Keratinocyte (primary cell): ENCODE results near the gene VEZT. TPM values are rescaled to one million over a fixed set of nuclear protein-coding genes. Genes with fewer than 3 reads are reported as not detected.
"Not testable (repeated sequence)": the region's sequence is repeated elsewhere in the genome, so short reads cannot be mapped to it uniquely, and the experiment has no call there.

ENCODE experiments used
- DNase-seq: peaks from one replicate; pipeline ENCODE4 v3.0.0-alpha.2; 2011; ENCODE audit warnings: low read depth, missing footprints, low spot score
- FAIRE-seq: peaks from 2 replicates; lab custom pipeline; 2011; peaks lifted over from hg19 to GRCh38; lab: Jason Lieb, UNC
- H2AFZ ChIP-seq: 2 replicates; pipeline ENCODE4 v1.6.0; 2012; ENCODE audit warnings: low read length, control low read depth, inconsistent platforms; ENCODE audit not compliant: control insufficient read depth
- H3K27ac ChIP-seq: 2 replicates; pipeline ENCODE4 v1.5.1; 2011; ENCODE audit warnings: low read length; ENCODE audit not compliant: control insufficient read depth, insufficient read depth
- H3K27me3 ChIP-seq: 3 replicates; pipeline ENCODE4 v1.6.0; 2011; ENCODE audit warnings: low read length; ENCODE audit not compliant: control insufficient read depth, insufficient read depth; ENCODE audit errors: extremely low read depth
- H3K36me3 ChIP-seq, 2 experiments: 2 replicates in 1 of 2; 3 replicates in 1 of 2; pipeline ENCODE4 v1.5.1; 2011; ENCODE audit warnings: low read length in 2 of 2, mild to moderate bottlenecking in 1 of 2; ENCODE audit not compliant: control insufficient read depth in 2 of 2, insufficient read depth in 2 of 2; ENCODE audit errors: extremely low read depth in 1 of 2
- H3K4me1 ChIP-seq: 3 replicates; pipeline ENCODE4 v1.5.1; 2011; ENCODE audit warnings: low read length; ENCODE audit not compliant: control insufficient read depth, insufficient read depth; ENCODE audit errors: extremely low read depth
- H3K4me2 ChIP-seq: 3 replicates; pipeline ENCODE4 v1.6.0; 2011; ENCODE audit warnings: low read depth, low read length; ENCODE audit not compliant: control insufficient read depth, insufficient read depth; ENCODE audit errors: extremely low read depth
- H3K4me3 ChIP-seq, 3 experiments: fragments of 200-600 bp in 1 of 3; sonication (generic) in 1 of 3; 2 replicates in 2 of 3; 3 replicates in 1 of 3; pipeline ENCODE4 v1.5.1; 2011 to 2016; ENCODE audit warnings: low read length in 3 of 3, mild to moderate bottlenecking in 3 of 3, control low read depth in 2 of 3, inconsistent platforms in 1 of 3, low read depth in 1 of 3, mixed read lengths in 1 of 3, mixed run types in 1 of 3, moderate library complexity in 1 of 3; ENCODE audit not compliant: control insufficient read depth in 2 of 3, insufficient read depth in 2 of 3; ENCODE audit errors: extremely low read depth in 1 of 3
- H3K79me2 ChIP-seq: 2 replicates; pipeline ENCODE4 v1.6.0; 2012; ENCODE audit warnings: low read length; ENCODE audit not compliant: control insufficient read depth, insufficient read depth
- H3K9ac ChIP-seq: 3 replicates; pipeline ENCODE4 v1.6.0; 2011; ENCODE audit warnings: low read length; ENCODE audit not compliant: control insufficient read depth, insufficient read depth; ENCODE audit errors: extremely low read depth
- H3K9me1 ChIP-seq: 3 replicates; pipeline ENCODE4 v1.6.0; 2011; ENCODE audit warnings: low read length; ENCODE audit not compliant: control insufficient read depth, insufficient read depth; ENCODE audit errors: extremely low read depth
- H3K9me3 ChIP-seq: 2 replicates; pipeline ENCODE4 v1.5.1; 2012; ENCODE audit warnings: low read depth, low read length; ENCODE audit not compliant: control insufficient read depth
- H4K20me1 ChIP-seq: 3 replicates; pipeline ENCODE4 v1.6.0; 2011; ENCODE audit warnings: low read length; ENCODE audit not compliant: control insufficient read depth, insufficient read depth; ENCODE audit errors: extremely low read depth
- EZH2 ChIP-seq: IDR thresholded peaks from one replicate; pipeline ENCODE4 v1.6.1; 2012; ENCODE audit warnings: inconsistent platforms, mild to moderate bottlenecking, low read length, moderate library complexity
- dilution Hi-C: fragments of 300-500 bp; cut with MboI; formaldehyde crosslinking; loops from one replicate; pipeline ENCODE4 v1.7.0; 2020; ENCODE audit warnings: low sequenced_read_pairs; ENCODE audit not compliant: extremely low pct_ligation_motif_present
- polyA plus RNA-seq, 5 experiments: library from polyadenylated mRNA; depleted of rRNA in 3 of 5; stranded (reverse) in 3 of 5; stranded (forward) in 1 of 5; unstranded in 1 of 5; fragments of >200 nt; gene quantifications; 1 replicate in 1 of 5; 2 replicates in 3 of 5; 3 replicates in 1 of 5; pipeline versions ENCODE4 v1.2.1 to v1.2.3, GENCODE V29; 2011 to 2012; ENCODE audit warnings: missing spikeins in 2 of 5, low read depth in 1 of 5, low replicate concordance in 1 of 5
- TF ChIP-seq, protein P1 (sequence below), 3 experiments: IDR thresholded peaks in 1 of 3; conservative IDR thresholded peaks in 1 of 3; optimal IDR thresholded peaks in 1 of 3; 2 replicates in 2 of 3; 3 replicates in 1 of 3; pipeline versions ENCODE3 to v1.5.1; 2011; ENCODE audit warnings: low read length in 3 of 3, mild to moderate bottlenecking in 3 of 3, moderate library complexity in 2 of 3, control low read depth in 1 of 3, inconsistent platforms in 1 of 3; ENCODE audit not compliant: insufficient read depth in 2 of 3; ENCODE audit errors: extremely low read depth in 1 of 3

The VEZT gene
- polyA plus RNA-seq, 1 donor (not counting 4 experiments of a cell fraction or from before 2014, with no cell fraction given) = 169 TPM

DNA sequence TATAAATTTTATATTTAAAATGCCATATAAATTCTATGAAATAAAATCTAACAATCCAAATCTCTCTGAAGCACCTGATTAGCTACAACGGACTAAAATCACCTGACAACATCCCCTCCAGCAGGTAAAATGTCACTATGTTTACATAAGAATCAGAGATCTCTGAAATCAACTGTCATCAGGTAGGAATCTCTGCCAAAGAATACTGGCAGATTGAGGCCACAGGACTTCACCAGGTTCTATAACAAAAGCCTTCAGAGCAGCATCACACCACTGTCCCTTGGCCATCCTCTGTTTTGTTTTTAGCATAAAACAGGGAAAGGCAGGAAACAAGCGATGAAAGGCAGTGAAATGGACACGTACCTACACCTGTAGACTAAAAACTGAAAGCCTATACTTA is 22.5 kb upstream of the VEZT start:
- Histone ChIP-seq H3K9me1 (no peaks in the 10 kb centered on the region), H3K9me3 (no peaks in the 10 kb centered on the region), H2AFZ (no peak overlapping the region), H3K27ac (no peak overlapping the region), H3K36me3 (peaks cover 3 to 4% of the 10 kb centered on the region in 2 experiments), H3K9ac (no peak overlapping the region), H3K79me2 (peaks cover 90% of the 10 kb centered on the region), H3K4me2 (no peak overlapping the region), H4K20me1 (no peaks in the 10 kb centered on the region), H3K27me3 (no peaks in the 10 kb centered on the region), H3K4me1 (peaks cover 21% of the 10 kb centered on the region), H3K4me3 (no peak overlapping the region)
- TF ChIP-seq, protein P1, sequence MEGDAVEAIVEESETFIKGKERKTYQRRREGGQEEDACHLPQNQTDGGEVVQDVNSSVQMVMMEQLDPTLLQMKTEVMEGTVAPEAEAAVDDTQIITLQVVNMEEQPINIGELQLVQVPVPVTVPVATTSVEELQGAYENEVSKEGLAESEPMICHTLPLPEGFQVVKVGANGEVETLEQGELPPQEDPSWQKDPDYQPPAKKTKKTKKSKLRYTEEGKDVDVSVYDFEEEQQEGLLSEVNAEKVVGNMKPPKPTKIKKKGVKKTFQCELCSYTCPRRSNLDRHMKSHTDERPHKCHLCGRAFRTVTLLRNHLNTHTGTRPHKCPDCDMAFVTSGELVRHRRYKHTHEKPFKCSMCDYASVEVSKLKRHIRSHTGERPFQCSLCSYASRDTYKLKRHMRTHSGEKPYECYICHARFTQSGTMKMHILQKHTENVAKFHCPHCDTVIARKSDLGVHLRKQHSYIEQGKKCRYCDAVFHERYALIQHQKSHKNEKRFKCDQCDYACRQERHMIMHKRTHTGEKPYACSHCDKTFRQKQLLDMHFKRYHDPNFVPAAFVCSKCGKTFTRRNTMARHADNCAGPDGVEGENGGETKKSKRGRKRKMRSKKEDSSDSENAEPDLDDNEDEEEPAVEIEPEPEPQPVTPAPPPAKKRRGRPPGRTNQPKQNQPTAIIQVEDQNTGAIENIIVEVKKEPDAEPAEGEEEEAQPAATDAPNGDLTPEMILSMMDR (optimal IDR thresholded peaks at IDR 0.05 in 1 of 3, IDR thresholded peaks at IDR 0.05 in 1 of 3, conservative IDR thresholded peaks at IDR 0.05 in 1 of 3; ENCODE audit: extremely low read depth in 1 of 3, insufficient read depth in 2 of 3, low read length in 3 of 3) = no peak
- TF ChIP-seq EZH2 = no peak
- DNase-seq (no peak), FAIRE-seq (no peak)
- dilution Hi-C loops = no loop called here

- dilution Hi-C loops, H3K27me3 ChIP-seq, H3K36me3 ChIP-seq, H3K4me2 ChIP-seq, H2AFZ ChIP-seq, H3K4me3 ChIP-seq, FAIRE-seq, H3K9me3 ChIP-seq, H4K20me1 ChIP-seq, DNase-seq, H3K9me1 ChIP-seq, H3K9ac ChIP-seq: not testable (repeated sequence)
- Histone ChIP-seq H3K27ac (peak overlapping the region; percentile 1), H3K79me2 (peaks cover 79% of the 10 kb centered on the region), H3K4me1 (peaks cover 37% of the 10 kb centered on the region)
Observed at GRCh38 chr12:95196875-95197569, 20.6 kb upstream of the VEZT start.

- H3K27me3 ChIP-seq = no peaks in the 10 kb centered on the region
- H4K20me1 ChIP-seq = no peaks in the 10 kb centered on the region
- H3K9ac ChIP-seq = no peak overlapping the region
- peak overlapping the region; percentile 100 for H3K27ac ChIP-seq
- H3K9me1 ChIP-seq = no peaks in the 10 kb centered on the region
- H3K79me2 ChIP-seq = peaks cover 77% of the 10 kb centered on the region
- dilution Hi-C loops = no loop called here
- H3K4me1 ChIP-seq = peaks cover 41% of the 10 kb centered on the region
- H3K4me3 ChIP-seq = no peak overlapping the region
- H3K4me2 ChIP-seq = no peak overlapping the region
- FAIRE-seq = no peak
- H3K36me3 ChIP-seq = peaks cover 3 to 4% of the 10 kb centered on the region in 2 experiments
- DNase-seq = no peak
- H3K9me3 ChIP-seq = no peaks in the 10 kb centered on the region
- H2AFZ ChIP-seq = no peak overlapping the region
- TF ChIP-seq, protein P1 (optimal IDR thresholded peaks at IDR 0.05 in 1 of 3, IDR thresholded peaks at IDR 0.05 in 1 of 3, conservative IDR thresholded peaks at IDR 0.05 in 1 of 3; ENCODE audit: extremely low read depth in 1 of 3, insufficient read depth in 2 of 3, low read length in 3 of 3) = no peak
- no peak for TF ChIP-seq EZH2
Observed at GRCh38 chr12:95197636-95198035, 20.0 kb upstream of the VEZT start.
